Measurements from ENCODE around the gene CPXCR1. TPM values are rescaled to one million over a fixed set of nuclear protein-coding genes. Genes with fewer than 3 reads are reported as not detected.
"Not testable (repeated sequence)": the region's sequence is repeated elsewhere in the genome, so short reads cannot be mapped to it uniquely, and the experiment has no call there.

CPXCR1 gene
- total RNA-seq (not detected), polyA plus RNA-seq (not detected)
- long read RNA-seq, donor 1: 0 reads
- long read RNA-seq, donor 2: 0 reads
- long read RNA-seq, donor 3: 0 reads

DNA sequence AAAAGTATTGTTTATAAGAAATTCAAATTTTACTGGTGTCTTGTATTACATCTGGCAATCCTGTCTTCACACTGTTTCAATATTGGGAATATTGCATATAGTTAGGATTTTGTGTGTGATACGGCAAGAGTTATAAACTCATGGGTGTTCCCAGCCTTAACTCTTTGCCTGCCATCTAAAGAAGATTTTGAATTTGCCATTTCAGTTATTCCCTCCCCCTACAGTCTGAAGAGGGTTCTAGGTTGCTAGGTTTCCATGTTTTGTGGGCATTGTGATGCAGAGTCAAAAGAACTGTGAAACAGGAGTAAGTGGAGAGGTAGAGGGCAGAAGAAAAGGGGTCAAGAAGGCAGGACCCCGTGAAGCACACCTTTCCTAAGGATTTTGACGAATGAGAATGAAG, at the start of gene CPXCR1:
CPXCR1 (plus strand) TSS at position 301 of the 400 bp plus-strand sequence. CDS start 6,190 bp downstream, outside the sequence.
- no peak for ATAC-seq
- WGBS, 4 donors: 49 to 62% (median 54%) methylated on average over 3 of the region's 3 CpGs

DNA sequence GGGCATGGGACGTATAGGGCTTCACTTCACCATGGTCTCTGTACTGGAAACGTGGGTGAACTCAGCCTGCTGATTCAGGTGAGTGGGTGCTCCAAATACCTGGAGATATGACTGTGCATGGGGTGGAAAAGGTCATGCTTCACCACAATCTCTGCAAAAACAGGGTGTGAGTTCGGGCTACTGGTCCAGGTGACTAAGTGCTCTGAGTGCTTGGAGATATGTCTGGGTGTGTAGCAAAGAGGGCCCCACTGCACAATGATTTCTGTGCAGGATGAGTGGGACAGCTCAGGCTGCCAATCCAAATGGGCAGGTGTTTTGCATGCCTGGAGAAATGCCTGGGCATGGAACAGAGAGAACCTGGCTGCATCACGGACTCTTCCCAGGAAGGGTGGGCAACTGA, 11.2 kb upstream of the CPXCR1 start:
- DNase-seq (no peak), ATAC-seq (no peak)
- Histone ChIP-seq H3K36me3 (no peaks in the 10 kb centered on the region), H3K4me1 (no peaks in the 10 kb centered on the region), H3K4me3 (no peak overlapping the region), H3K27me3 (no peaks in the 10 kb centered on the region), H3K9me3 (no peaks in the 10 kb centered on the region), H3K27ac (no peak overlapping the region)
- WGBS, 4 donors: 60 to 75% (median 66%) methylated on average over 4 of the region's 4 CpGs
- intact Hi-C loops (cut with DNase I): no loop called here
- TF ChIP-seq POLR2A (IDR thresholded peaks at IDR 0.05): no peak
- TF ChIP-seq, protein P1, sequence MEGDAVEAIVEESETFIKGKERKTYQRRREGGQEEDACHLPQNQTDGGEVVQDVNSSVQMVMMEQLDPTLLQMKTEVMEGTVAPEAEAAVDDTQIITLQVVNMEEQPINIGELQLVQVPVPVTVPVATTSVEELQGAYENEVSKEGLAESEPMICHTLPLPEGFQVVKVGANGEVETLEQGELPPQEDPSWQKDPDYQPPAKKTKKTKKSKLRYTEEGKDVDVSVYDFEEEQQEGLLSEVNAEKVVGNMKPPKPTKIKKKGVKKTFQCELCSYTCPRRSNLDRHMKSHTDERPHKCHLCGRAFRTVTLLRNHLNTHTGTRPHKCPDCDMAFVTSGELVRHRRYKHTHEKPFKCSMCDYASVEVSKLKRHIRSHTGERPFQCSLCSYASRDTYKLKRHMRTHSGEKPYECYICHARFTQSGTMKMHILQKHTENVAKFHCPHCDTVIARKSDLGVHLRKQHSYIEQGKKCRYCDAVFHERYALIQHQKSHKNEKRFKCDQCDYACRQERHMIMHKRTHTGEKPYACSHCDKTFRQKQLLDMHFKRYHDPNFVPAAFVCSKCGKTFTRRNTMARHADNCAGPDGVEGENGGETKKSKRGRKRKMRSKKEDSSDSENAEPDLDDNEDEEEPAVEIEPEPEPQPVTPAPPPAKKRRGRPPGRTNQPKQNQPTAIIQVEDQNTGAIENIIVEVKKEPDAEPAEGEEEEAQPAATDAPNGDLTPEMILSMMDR (IDR thresholded peaks at IDR 0.05): no peak

More for the DNA sequence above, at the start of gene CPXCR1:
- intact Hi-C loops (cut with DNase I): no loop called here
- TF ChIP-seq, protein P1 (IDR thresholded peaks at IDR 0.05): no peak
- no peak for TF ChIP-seq POLR2A (IDR thresholded peaks at IDR 0.05)
- Histone ChIP-seq H3K4me3 (no peak within 1 kb of the TSS), H3K27me3 (no peaks in the 10 kb centered on the region), H3K27ac (no peak within 1 kb of the TSS), H3K4me1 (no peaks in the 10 kb centered on the region), H3K36me3 (no peaks in the 10 kb centered on the region), H3K9me3 (no peaks in the 10 kb centered on the region)
- no peak for DNase-seq

DNA sequence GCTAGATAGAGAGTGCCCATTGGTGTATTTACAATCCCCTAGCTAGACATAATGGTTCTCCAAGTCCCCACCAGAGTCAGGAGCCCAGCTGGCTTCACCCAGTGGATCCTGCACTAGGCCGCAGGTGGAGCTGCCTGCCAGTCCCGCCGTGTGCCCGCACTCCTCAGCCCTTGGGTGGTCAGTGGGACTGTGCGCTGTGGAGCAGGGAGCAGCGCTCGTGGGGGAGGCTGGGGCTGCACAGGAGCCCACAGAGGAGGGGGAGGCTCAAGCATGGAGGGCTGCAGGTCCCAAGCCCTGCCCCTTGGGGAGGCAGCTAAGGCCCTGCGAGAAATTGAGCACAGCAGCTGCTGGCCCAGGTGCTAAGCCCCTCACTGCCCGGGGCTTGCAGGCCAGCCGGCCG, 810 bp upstream of the CPXCR1 start:
- H3K4me1 ChIP-seq; intact Hi-C loops (cut with DNase I); ATAC-seq; H3K9me3 ChIP-seq; H3K27ac ChIP-seq; H3K4me3 ChIP-seq; H3K36me3 ChIP-seq; H3K27me3 ChIP-seq; DNase-seq: not testable (repeated sequence)
- 91 to 96% (median 93%) methylated on average over 11 of the region's 11 CpGs; no CpG with 5 or more reads in 1 of the 4 donors for WGBS, 4 donors

DNA sequence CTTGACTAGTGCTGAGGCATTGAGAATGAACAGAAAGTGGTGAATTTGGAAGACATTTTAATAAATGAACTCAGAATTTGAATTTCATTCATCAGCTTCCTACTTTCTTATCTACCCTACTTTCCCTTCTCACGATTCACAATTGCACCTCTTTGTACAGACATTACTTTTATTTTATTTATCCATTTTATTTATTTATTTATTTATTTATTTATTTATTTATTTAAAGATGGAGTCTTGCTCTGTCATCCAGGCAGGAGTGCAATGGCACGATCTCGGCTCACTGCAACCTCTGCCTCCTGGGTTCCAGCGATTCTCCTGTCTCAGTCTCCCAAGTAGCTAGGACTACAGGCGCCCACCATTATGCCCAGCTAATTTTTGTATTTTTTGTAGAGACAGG, 5.3 kb downstream of the CPXCR1 start:
- H3K9me3 ChIP-seq; DNase-seq; ATAC-seq; H3K27me3 ChIP-seq; H3K4me1 ChIP-seq; H3K4me3 ChIP-seq; H3K27ac ChIP-seq; H3K36me3 ChIP-seq; intact Hi-C loops (cut with DNase I): not testable (repeated sequence)
- 86 to 92% (median 88%) methylated on average over 5 of the region's 5 CpGs for WGBS, 4 donors

DNA sequence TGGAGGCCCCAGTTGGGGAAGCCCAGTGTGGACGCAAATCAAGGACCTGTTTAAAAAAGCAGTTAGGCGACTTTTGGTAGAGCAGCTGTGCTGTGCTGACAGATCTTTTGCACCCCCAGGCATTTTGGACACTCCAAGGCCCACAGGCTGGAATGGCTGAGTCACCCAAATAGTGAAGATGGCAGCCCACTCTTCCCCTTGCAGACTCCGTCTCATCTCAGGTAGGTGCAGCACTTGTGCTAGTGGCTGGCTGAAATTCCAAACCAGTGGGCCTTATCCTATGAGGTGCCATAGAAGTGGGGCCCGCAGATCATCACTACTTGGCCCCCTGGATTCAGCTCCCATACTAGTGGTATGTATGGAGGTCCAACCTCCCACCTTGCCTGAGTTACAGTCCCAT, 42.8 kb downstream of the CPXCR1 start:
- intact Hi-C loops (cut with DNase I): no loop called here
- H3K27me3 ChIP-seq: no peaks in the 10 kb centered on the region
- DNase-seq (no peak), ATAC-seq (no peak)
- no peaks in the 10 kb centered on the region for H3K9me3 ChIP-seq
- no peaks in the 10 kb centered on the region for H3K36me3 ChIP-seq
- TF ChIP-seq, protein P1 (IDR thresholded peaks at IDR 0.05): no peak
- no peak for TF ChIP-seq POLR2A (IDR thresholded peaks at IDR 0.05)
- no peak overlapping the region for H3K27ac ChIP-seq
- WGBS, 4 donors: 59 to 81% (median 70%) methylated on average over 4 of the region's 4 CpGs
- no peaks in the 10 kb centered on the region for H3K4me1 ChIP-seq
- H3K4me3 ChIP-seq: no peak overlapping the region
